ENCODE results near the gene EDA. TPM values are rescaled to one million over a fixed set of nuclear protein-coding genes. Genes with fewer than 3 reads are reported as not detected.

EDA gene
- total and polyA plus RNA-seq, 10 of the 15 experiments (the other 5 are each of a cell fraction or from before 2014, with no cell fraction given) = 0.06 TPM; not detected in 9

GRCh38 chrX:69627744-69628143 is 11.8 kb downstream of the EDA start (continued):
- TF ChIP-seq, protein P1, sequence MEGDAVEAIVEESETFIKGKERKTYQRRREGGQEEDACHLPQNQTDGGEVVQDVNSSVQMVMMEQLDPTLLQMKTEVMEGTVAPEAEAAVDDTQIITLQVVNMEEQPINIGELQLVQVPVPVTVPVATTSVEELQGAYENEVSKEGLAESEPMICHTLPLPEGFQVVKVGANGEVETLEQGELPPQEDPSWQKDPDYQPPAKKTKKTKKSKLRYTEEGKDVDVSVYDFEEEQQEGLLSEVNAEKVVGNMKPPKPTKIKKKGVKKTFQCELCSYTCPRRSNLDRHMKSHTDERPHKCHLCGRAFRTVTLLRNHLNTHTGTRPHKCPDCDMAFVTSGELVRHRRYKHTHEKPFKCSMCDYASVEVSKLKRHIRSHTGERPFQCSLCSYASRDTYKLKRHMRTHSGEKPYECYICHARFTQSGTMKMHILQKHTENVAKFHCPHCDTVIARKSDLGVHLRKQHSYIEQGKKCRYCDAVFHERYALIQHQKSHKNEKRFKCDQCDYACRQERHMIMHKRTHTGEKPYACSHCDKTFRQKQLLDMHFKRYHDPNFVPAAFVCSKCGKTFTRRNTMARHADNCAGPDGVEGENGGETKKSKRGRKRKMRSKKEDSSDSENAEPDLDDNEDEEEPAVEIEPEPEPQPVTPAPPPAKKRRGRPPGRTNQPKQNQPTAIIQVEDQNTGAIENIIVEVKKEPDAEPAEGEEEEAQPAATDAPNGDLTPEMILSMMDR (IDR thresholded peaks at IDR 0.05 in 2 of 3, conservative IDR thresholded peaks at IDR 0.05 in 1 of 3; ENCODE audit: control insufficient read depth in 2 of 3, extremely low read depth in 1 of 3, insufficient read depth in 1 of 3, low read depth in 3 of 3, low read length in 3 of 3) = no peak
- TF ChIP-seq CHD1 (IDR thresholded peaks at IDR 0.05; ENCODE audit: low read depth, low read length) = no peak
- TF ChIP-seq EGR1 (IDR thresholded peaks at IDR 0.05; ENCODE audit: borderline replicate concordance in 1 of 2, low read depth in 2 of 2, low read length in 2 of 2) = no peak
- TF ChIP-seq IRF5 (IDR thresholded peaks at IDR 0.05; ENCODE audit: borderline replicate concordance) = no peak
- no peak for TF ChIP-seq LARP7 (IDR thresholded peaks at IDR 0.05)

DNA sequence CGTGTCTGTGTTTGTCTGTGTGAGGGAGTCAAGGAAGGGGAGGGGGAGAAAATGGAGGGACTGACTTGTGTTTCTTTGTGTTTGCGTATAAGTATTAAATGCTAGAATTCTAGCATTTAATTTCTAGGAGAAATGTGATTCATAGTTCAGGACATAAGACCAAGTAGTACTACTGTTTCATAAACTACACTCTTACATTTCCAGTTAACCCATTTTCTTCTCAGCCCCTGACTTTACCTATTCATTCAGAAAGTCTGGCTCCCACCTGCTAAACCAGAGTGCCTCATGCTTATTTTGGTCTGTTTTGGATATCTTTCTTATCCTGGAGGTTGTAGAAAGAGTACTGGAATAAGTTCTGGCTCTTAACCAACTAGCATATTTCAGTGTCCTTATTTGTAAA is 14.2 kb downstream of the EDA start:
- Histone ChIP-seq H3K9me3 (replicated peaks; ENCODE audit: control insufficient read depth, insufficient read depth, low read length) (no peaks in the 10 kb centered on the region), H2AFZ (ENCODE audit: control insufficient read depth, low read depth, low read length) (no peak overlapping the region), H3K27ac (ENCODE audit: control insufficient read depth, insufficient read depth) (no peak overlapping the region), H3K4me2 (ENCODE audit: control insufficient read depth, insufficient read depth) (no peak overlapping the region), H3K36me3 (ENCODE audit: control insufficient read depth in 2 of 2, insufficient read depth in 2 of 2, low read length in 1 of 2) (no peaks in the 10 kb centered on the region), H4K20me1 (ENCODE audit: control insufficient read depth, insufficient read depth) (no peaks in the 10 kb centered on the region), H3K4me3 (no peak overlapping the region), H3K9ac (ENCODE audit: control insufficient read depth, insufficient read depth, low read length) (no peak overlapping the region), H3K4me1 (ENCODE audit: control insufficient read depth, insufficient read depth, low read length) (no peaks in the 10 kb centered on the region), H3K27me3 (replicated peaks in 1 of 2; ENCODE audit: control insufficient read depth in 2 of 2, insufficient read depth in 2 of 2, low read length in 1 of 2) (no peaks in the 10 kb centered on the region), H3K79me2 (ENCODE audit: control insufficient read depth, insufficient read depth, low read length) (no peaks in the 10 kb centered on the region)
- ChIA-PET POLR2A (no interaction called here), CTCF (no interaction called here), SMC1A (ENCODE audit: uncharacterized antibody, unreplicated experiment) (no interaction called here), RAD21 (ENCODE audit: unreplicated experiment) (no interaction called here)
- no peak for TF ChIP-seq HCFC1 (IDR thresholded peaks at IDR 0.05; ENCODE audit: low read length)
- ATAC-seq (no peak), FAIRE-seq (no peak), DNase-seq (ENCODE audit: low read depth, low spot score) (no peak)
- 44% methylated on average over 2 of the region's 2 CpGs for WGBS (ENCODE audit: insufficient coverage, insufficient replicate concordance, low lambda C conversion rate, missing lambda C conversion rate)
- BruUV-seq (replicated peaks) = no TSS peak
- intact Hi-C loops (cut with micrococcal nuclease; ENCODE audit: unreplicated experiment) = no loop called here
- in situ Hi-C loops (cut with MboI) = no loop called here
